GM12878 (cell line): ENCODE data around the gene SPTA1. TPM values are rescaled to one million over a fixed set of nuclear protein-coding genes. Genes with fewer than 3 reads are reported as not detected.

Source experiments
- ATAC-seq: fragments of 200-7000 bp; cut with Tn5 transposase; 3 replicates; pipeline ENCODE4 v1.9.1; 2020; ENCODE audit warnings: mild to moderate bottlenecking, moderate library complexity
- BruUV-seq: library from RNA; stranded (reverse); fragments of 400-500 nt; replicated peaks from 2 replicates; lab custom pipeline; 2021; lab: Mats Ljungman, UMichigan
- CTCF ChIA-PET: fragments of 300-600 bp; sonication (Branson Sonifier 250); formaldehyde crosslinking; extraction: SDS; loops from one replicate; lab custom pipeline; 2021; ENCODE audit warnings: inconsistent platforms; lab: Yijun Ruan, JAX
- POLR2A ChIA-PET: fragments of 350-600 bp; formaldehyde crosslinking; extraction: SDS; loops from one replicate; lab custom pipeline; 2021; ENCODE audit warnings: inconsistent platforms; lab: Charles Lee
- RAD21 ChIA-PET: fragments of 300-600 bp; sonication (Branson Sonifier 250); formaldehyde crosslinking; loops from one replicate; lab custom pipeline; 2023; ENCODE audit warnings: antibody characterized with exemption; ENCODE audit not compliant: unreplicated experiment; lab: Charles Lee
- SMC1A ChIA-PET: fragments of 300-600 bp; sonication (Branson Sonifier 250); formaldehyde crosslinking; loops from one replicate; lab custom pipeline; 2023; ENCODE audit not compliant: unreplicated experiment, uncharacterized antibody; lab: Charles Lee
- DNase-seq: peaks from one replicate; pipeline ENCODE4 v3.0.0-alpha.2; 2011; ENCODE audit warnings: low read depth, low spot score
- FAIRE-seq: peaks from 3 replicates; lab custom pipeline; 2011; peaks lifted over from hg19 to GRCh38; lab: Jason Lieb, UNC
- H2AFZ ChIP-seq: 2 replicates; pipeline ENCODE4 v1.6.0; 2011; ENCODE audit warnings: low read depth, low read length, control low read depth; ENCODE audit not compliant: control insufficient read depth
- H3K27ac ChIP-seq: 2 replicates; pipeline ENCODE4 v1.5.1; 2011; ENCODE audit warnings: control low read depth; ENCODE audit not compliant: control insufficient read depth, insufficient read depth
- H3K27me3 ChIP-seq, 2 experiments: replicated peaks in 1 of 2; 2 replicates each; pipeline versions ENCODE4 v1.6.0 to v1.6.1; 2011; ENCODE audit warnings: low read length in 1 of 2; ENCODE audit not compliant: control insufficient read depth in 2 of 2, insufficient read depth in 2 of 2
- H3K36me3 ChIP-seq, 2 experiments: 2 replicates each; pipeline ENCODE4 v1.5.1; 2011; ENCODE audit warnings: low read length in 1 of 2; ENCODE audit not compliant: control insufficient read depth in 2 of 2, insufficient read depth in 2 of 2
- H3K4me1 ChIP-seq: 2 replicates; pipeline ENCODE4 v1.6.1; 2011; ENCODE audit warnings: mild to moderate bottlenecking, low read length, moderate library complexity, mixed read lengths; ENCODE audit not compliant: control insufficient read depth, insufficient read depth
- H3K4me2 ChIP-seq: 2 replicates; pipeline ENCODE4 v1.6.0; 2011; ENCODE audit warnings: control low read depth; ENCODE audit not compliant: control insufficient read depth, insufficient read depth
- H3K4me3 ChIP-seq: fragments of 200-600 bp; sonication (generic); 2 replicates; pipeline ENCODE4 v1.5.1; 2016
- H3K79me2 ChIP-seq: 2 replicates; pipeline ENCODE4 v1.6.0; 2011; ENCODE audit warnings: low read length; ENCODE audit not compliant: control insufficient read depth, insufficient read depth
- H3K9ac ChIP-seq: 2 replicates; pipeline ENCODE4 v1.8.0; 2011; ENCODE audit warnings: low read length, control low read depth, mixed read lengths; ENCODE audit not compliant: control insufficient read depth, insufficient read depth
- H3K9me3 ChIP-seq: replicated peaks from 3 replicates; pipeline ENCODE4 v1.5.1; 2011; ENCODE audit warnings: mild to moderate bottlenecking, low read length; ENCODE audit not compliant: control insufficient read depth, insufficient read depth
- H4K20me1 ChIP-seq: 2 replicates; pipeline ENCODE4 v1.6.0; 2011; ENCODE audit not compliant: control insufficient read depth, insufficient read depth
- ASH2L ChIP-seq: fragments of 300-600, 200-600 bp; sonication (generic); IDR thresholded peaks from 2 replicates; pipeline ENCODE4 v1.6.1; 2017; ENCODE audit warnings: low read depth, mild to moderate bottlenecking, borderline replicate concordance
- HCFC1 ChIP-seq: fragments of 150-350 bp; IDR thresholded peaks from 2 replicates; pipeline ENCODE4 v1.6.1; 2014; ENCODE audit warnings: low read length
- NFIC ChIP-seq: IDR thresholded peaks from 2 replicates; pipeline ENCODE4 v1.6.1; 2012; ENCODE audit warnings: low read depth, mild to moderate bottlenecking, inconsistent platforms, low read length, moderate library complexity
- SMC3 ChIP-seq: IDR thresholded peaks from 2 replicates; pipeline ENCODE4 v1.6.1; 2011; ENCODE audit warnings: low read length, improper control_type of control experiment, borderline replicate concordance
- WGBS: methylation state at CpG from one replicate; pipeline ENCODE4 v1.1.6; 2016; ENCODE audit warnings: low lambda C conversion rate; ENCODE audit not compliant: insufficient replicate concordance, insufficient coverage; ENCODE audit errors: missing lambda C conversion rate; 5-methylcytosine and 5-hydroxymethylcytosine counted together
- in situ Hi-C: fragments of 300-500 bp; cut with MboI; formaldehyde crosslinking; loops from 9 replicates; pipeline ENCODE4 v1.14.3; 2018; ENCODE audit warnings: mixed read lengths
- intact Hi-C: fragments of 100-400 bp; cut with micrococcal nuclease; formaldehyde crosslinking; loops from one replicate; pipeline ENCODE4 v1.14.2; 2022; ENCODE audit not compliant: unreplicated experiment
- polyA plus RNA-seq, 11 experiments: library from polyadenylated mRNA; depleted of rRNA in 4 of 11; unstranded in 6 of 11; stranded (reverse) in 5 of 11; fragments of >200 nt; fragmentation: Nextera tagmentation in 4 of 11; fragmentation: Illumina TruSeq in 1 of 11; extraction: Ambion mirVana in 4 of 11; extraction: Trizol in 1 of 11; gene quantifications; 1 replicate in 1 of 11; 2 replicates in 10 of 11; pipeline versions ENCODE4 v1.2.1 to v1.2.3, GENCODE V29; 2011 to 2016; ENCODE audit warnings: inconsistent platforms in 2 of 11, missing spikeins in 2 of 11, low read depth in 1 of 11
- total RNA-seq, 4 experiments: library from RNA; depleted of rRNA in 3 of 4; stranded (reverse); fragments of >200 nt in 3 of 4; fragmentation: Illumina TruSeq in 1 of 4; extraction: Trizol in 1 of 4; gene quantifications; 2 replicates each; pipeline versions ENCODE4 v1.2.1 to v1.2.3, GENCODE V29; 2013 to 2021
- TF ChIP-seq, protein P1 (sequence below): fragments of 450-650 bp; conservative IDR thresholded peaks from 2 replicates; pipeline ENCODE4 v1.6.1; 2017; ENCODE audit warnings: mild to moderate bottlenecking, moderate library complexity
- TF ChIP-seq, protein P2 (sequence below): fragments of 450-650 bp; IDR thresholded peaks from 2 replicates; pipeline ENCODE4 v1.6.1; 2017; ENCODE audit warnings: low read depth, mild to moderate bottlenecking, moderate library complexity

Gene SPTA1
- total and polyA plus RNA-seq, 10 of the 15 experiments (the other 5 are each of a cell fraction or from before 2014, with no cell fraction given), result under 0.01 to 0.21 (median 0.12) TPM; not detected in 5

DNA sequence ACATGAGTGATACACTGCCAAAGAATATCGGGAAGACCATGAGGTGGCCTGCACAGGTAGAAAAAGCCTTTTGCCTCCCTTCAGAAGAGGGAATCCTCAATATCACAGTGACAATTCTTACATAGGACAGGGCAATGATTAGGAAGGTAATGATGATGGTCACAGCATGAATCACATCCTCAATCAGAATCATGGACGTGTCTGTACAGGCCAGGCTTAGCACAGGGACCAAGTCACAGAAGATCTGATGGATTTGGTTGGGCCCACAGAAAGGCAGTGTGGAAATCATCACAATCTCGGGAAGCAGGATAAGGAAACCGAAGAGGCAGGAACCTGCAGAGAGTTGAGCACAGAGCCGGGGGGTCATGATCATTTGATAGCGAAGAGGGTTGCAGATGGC is 30.8 kb upstream of the SPTA1 start:
- BruUV-seq, result no TSS peak
- no peak for DNase-seq
- Histone ChIP-seq H2AFZ (no peak overlapping the region), H3K4me3 (no peak overlapping the region), H3K4me2 (no peak overlapping the region), H3K36me3 (no peaks in the 10 kb centered on the region), H4K20me1 (no peaks in the 10 kb centered on the region), H3K27me3 (no peaks in the 10 kb centered on the region), H3K9me3 (no peaks in the 10 kb centered on the region), H3K27ac (no peak overlapping the region), H3K79me2 (no peaks in the 10 kb centered on the region), H3K4me1 (no peaks in the 10 kb centered on the region)
- in situ Hi-C loops (no loop called here), intact Hi-C loops (no loop called here)
- FAIRE-seq, result no peak
- ChIA-PET RAD21 (no interaction called here), SMC1A (interaction anchor here (1.2 kb wide), 1 partner anchor 14 kb away, joined by 5 read pairs; no protein-coding TSS in a partner anchor), CTCF (interaction anchor here (0.7 to 1.0 kb wide), 2 partner anchors 40 to 513 kb away, joined by 3 read pairs; no protein-coding TSS in a partner anchor), POLR2A (no interaction called here)
- ATAC-seq, result no peak
- 53% methylated on average over 6 of the region's 6 CpGs for WGBS
- no peak for TF ChIP-seq NFIC
- no peak for TF ChIP-seq SMC3
- no peak for TF ChIP-seq HCFC1
- no peak for TF ChIP-seq ASH2L
- TF ChIP-seq, protein P1, sequence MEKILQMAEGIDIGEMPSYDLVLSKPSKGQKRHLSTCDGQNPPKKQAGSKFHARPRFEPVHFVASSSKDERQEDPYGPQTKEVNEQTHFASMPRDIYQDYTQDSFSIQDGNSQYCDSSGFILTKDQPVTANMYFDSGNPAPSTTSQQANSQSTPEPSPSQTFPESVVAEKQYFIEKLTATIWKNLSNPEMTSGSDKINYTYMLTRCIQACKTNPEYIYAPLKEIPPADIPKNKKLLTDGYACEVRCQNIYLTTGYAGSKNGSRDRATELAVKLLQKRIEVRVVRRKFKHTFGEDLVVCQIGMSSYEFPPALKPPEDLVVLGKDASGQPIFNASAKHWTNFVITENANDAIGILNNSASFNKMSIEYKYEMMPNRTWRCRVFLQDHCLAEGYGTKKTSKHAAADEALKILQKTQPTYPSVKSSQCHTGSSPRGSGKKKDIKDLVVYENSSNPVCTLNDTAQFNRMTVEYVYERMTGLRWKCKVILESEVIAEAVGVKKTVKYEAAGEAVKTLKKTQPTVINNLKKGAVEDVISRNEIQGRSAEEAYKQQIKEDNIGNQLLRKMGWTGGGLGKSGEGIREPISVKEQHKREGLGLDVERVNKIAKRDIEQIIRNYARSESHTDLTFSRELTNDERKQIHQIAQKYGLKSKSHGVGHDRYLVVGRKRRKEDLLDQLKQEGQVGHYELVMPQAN, result no peak
- TF ChIP-seq, protein P2, sequence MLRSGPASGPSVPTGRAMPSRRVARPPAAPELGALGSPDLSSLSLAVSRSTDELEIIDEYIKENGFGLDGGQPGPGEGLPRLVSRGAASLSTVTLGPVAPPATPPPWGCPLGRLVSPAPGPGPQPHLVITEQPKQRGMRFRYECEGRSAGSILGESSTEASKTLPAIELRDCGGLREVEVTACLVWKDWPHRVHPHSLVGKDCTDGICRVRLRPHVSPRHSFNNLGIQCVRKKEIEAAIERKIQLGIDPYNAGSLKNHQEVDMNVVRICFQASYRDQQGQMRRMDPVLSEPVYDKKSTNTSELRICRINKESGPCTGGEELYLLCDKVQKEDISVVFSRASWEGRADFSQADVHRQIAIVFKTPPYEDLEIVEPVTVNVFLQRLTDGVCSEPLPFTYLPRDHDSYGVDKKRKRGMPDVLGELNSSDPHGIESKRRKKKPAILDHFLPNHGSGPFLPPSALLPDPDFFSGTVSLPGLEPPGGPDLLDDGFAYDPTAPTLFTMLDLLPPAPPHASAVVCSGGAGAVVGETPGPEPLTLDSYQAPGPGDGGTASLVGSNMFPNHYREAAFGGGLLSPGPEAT, result no peak
- TF ChIP-seq, all 136 proteins: peak for 0
- H3K9ac ChIP-seq, result no peak overlapping the region
